Measurements from ENCODE around the gene GALNTL6.
"Not testable (repeated sequence)": the region's sequence is repeated elsewhere in the genome, so short reads cannot be mapped to it uniquely, and the experiment has no call there.

The GALNTL6 gene

DNA sequence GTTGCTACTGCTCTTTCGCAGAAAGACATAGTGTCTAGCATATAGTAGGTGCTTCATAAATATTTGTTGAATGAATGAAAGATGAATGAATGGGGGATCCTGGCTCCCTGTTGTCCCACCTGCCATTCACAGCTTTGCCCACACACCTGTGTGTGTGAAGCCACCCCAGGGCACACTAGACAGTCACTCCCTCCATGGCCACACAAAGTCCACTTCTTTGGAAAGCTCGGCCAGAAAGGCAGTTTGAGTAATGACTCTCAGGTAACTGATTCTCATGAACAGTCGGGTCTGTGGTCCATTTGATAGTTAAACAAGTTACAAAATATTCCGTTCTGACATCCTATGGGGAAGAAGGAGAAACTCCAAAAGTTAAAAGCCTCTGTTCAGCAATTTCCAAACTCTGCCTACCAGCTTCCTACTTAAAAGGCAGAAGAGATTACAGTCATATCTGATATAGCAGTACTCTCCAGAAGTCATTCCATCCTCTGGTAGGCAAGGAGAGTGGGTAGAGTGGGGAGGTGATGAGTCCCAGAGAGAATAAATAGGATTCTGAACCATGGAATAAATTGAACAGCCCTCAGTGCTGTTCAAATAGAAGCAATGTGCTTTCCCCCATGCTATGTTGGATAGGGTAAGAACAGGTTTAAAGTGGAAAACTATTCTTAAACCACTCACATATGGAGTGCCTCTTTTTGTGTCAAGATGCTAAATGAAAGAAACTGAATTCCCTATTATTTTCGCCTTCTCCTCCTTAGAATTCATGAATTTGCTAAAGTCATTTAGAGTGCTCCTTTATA is 1150.5 kb downstream of the GALNTL6 start:
- DNase-seq = no peak

DNA sequence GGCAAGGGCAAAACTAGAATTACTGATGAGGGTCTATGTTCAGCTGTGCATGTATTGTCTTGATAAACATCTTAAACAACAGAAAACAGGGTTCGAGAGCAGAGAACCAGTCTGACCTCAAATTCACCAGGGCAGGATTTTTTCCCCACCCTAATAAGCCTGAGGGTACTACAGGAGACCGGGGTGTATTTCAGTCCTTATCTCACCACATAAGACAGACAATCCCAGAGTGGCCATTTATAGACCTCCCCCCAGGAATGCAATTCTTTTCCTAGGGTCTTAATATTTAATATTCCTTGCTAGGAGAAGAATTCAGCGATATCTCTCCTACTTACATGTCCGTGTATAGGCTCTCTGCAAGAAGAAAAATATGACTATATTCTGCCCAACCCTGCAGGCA is 1157.0 kb downstream of the GALNTL6 start:
- not testable (repeated sequence) for DNase-seq

DNA sequence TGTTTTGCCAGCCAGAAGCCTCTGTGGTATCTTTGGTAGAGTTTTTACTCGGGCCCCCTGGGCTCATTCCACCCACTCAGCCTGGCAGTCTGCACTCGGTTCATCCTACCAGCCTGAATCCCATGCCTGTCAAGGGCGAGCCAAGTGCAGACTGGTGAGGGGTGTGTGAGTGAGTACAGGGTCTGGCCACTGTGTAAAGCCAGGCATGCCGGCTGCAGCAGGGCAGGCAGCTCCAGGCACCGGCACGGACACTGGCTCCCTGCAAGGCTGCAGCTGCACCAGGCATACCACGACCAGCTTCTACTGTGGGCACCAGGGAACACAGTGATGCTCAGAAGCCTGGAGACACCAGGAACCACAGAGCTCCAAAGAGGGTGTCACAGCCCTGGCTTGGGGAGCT is 1161.4 kb downstream of the GALNTL6 start:
- no peak for DNase-seq

DNA sequence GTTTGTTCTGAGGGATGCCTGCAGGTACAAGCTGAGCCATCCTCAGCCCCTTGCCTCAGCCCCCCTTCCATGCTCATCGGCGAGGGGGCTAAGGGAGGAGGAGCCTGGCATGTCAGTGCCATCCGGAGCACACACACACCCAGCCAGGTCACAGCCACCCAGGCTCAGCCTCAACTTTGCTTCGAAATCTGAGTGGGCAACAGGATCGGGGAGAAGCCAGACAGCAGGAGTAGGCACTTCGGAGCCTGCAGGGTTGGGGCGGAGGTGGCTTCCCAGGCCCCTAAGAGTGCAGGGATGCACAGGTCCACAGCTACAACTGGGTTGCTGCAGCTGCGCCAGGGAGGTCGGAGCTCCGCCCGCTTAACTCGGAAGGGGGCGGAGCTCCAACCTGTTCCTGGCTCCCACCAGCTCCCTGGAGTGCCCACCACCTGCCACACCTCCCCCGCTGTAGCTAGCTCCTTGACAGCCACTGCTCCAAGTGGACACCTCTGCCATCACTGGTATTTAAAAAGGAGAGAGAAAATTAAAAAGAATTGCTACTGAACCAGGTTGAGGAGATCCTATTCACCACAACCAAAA is 1162.5 kb downstream of the GALNTL6 start:
- DNase-seq = no peak

DNA sequence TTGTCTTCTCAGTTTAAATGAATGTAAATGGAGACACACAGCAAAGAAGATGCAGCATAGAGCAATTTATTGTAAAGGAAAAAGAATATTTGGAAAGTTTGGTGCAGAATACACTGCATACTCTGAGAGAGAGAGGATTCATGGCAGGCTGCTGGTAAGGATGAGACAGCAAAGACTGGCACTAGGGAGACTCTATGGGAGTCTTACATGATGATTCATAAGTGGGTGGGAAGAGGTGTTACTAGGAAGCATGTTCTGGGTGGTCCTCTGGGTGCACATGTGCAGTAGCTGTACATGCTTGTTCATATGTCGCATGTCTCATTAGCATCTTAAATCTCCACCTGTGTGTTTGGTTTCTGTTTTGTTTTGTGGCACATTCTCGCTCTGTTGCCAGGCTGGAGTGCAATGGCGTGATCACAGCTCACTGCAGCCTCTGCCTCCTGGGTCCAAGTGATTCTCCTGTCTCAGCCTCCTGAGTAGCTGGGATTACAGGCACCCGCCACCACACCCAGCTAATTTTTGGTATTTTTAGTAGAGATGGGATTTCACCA is 1164.4 kb downstream of the GALNTL6 start:
- DNase-seq = not testable (repeated sequence)

DNA sequence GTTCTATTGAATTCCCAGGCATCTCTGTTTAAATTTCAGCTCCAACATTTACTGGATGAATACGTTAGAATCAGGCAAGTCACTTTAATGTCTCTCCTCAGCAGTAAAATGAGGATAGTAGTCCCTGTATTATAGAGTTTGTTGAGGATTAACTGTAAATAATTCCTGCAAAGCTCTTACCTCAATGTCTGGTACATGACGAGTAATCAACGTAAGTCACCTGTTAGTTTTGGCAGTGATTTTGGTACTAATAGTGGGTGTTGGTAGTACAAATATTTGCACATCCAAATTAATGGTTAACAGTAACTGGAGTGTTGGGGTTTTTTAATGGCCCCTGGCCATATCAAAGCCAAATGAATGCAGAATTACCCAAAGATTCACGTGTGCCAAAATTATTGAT is 1165.6 kb downstream of the GALNTL6 start:
- no peak for DNase-seq

DNA sequence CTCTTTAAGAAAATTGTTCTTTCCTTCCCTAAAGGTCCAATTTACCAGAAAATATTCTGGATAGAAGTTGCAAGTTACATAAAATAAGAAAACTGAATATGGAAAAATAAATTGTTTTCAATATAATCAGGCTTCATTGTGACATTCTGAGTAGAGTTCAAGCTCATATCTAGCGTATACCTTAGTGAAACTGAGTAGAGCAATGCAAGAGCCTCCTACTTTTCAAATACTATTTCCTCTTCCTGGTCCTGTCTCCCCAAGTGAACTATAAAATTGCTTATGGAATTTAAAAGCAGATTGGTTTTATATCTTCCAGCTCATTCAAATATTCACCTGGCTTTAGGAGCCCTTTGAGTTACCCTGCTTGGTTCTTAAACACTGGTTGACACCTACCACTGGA is 1166.1 kb downstream of the GALNTL6 start:
- DNase-seq = no peak

DNA sequence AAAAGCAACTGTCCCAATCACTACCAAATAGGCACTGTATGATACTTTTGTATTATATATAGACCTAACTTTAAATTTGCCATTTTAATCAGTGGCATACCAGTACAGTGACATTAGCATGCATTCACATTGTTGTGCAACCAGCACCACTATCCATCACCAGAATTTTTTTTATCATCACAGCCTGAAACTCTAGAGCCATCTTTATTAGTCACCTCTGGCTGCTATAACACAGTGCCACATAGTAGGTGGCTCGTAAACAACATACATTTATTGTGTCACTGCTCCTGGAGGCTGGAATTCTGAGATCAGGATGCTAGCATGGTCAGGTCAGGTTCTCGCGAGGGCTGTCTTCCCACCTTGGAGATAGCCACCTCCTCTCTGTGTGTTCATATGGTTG is 1167.0 kb downstream of the GALNTL6 start:
- DNase-seq = no peak

DNA sequence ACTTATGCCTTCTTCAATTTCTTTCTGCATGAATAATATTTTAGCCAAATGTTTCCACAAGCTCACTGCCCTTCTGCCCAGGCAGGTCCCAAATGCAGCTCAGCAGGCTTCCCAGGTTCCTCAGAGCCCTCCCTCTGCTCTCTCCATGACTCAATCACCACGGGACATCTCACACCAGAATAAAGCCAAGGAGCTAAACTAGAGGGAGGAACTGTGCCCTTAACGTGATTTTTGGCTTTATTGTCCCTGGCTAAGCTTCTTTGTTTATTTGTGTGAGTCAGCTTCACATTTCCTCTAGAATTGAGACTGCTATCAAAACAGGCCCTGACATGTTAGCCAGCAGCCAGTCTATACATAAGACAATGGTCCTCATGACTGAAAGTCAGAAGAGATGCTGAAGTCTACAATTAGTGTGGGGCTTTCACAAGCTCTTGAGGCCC is 1169.0 kb downstream of the GALNTL6 start:
- DNase-seq = no peak

DNA sequence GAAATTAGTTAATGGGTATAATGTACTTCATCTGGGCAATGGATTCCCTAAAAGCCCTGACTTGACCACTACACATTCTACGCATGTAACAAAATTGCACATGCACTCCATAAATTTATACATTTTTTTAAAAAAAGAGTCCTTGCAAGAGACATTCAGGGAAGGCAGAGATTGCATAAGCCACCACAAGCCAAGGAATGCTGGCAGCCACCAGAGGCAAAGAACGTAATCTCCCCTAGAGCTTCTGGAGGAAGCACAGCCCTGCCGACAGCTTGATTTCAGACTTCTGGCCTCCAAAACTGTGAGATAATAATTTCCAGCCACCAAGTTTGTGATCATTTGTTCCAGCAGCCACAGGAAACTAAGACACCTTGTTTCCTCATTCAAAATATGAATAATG is 1169.8 kb downstream of the GALNTL6 start:
- no peak for DNase-seq

DNA sequence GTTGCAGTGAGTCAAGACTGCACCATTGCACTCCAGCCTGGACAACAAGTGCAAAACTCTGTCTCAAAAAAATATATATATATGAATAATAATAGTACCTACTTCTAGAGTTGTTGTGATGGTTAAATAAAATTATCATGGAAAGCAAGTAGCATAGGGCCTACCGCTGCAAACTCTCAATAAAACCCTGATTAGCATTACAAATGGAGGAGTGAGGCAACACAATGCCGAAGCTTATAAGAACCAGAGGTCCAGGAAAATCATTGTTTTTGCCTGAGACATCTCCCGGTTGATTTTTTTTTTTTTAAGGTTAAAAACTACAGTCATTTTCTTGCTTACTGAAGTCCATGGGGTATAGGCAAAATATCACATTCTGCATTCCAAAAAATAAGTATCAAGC is 1170.4 kb downstream of the GALNTL6 start:
- DNase-seq = no peak

DNA sequence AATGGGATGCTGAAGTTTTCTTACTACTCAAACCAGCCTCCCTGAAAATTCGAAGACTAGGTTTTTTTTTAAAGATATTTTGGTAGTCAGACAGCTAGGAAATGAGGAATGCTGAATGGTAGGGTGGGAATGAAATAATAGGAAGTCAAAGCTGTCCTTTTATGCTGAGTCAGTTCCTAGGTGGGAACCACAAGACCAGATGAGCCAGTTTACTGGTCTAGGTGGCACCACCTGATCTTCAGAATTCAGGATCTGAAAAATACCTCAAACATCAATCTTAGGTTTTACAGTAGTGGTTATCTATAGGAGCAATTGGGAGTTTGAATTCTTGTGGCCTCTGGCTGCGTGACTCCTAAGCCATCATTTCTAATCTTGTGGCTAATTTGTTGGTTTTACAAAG is 1172.3 kb downstream of the GALNTL6 start:
- no peak for DNase-seq

DNA sequence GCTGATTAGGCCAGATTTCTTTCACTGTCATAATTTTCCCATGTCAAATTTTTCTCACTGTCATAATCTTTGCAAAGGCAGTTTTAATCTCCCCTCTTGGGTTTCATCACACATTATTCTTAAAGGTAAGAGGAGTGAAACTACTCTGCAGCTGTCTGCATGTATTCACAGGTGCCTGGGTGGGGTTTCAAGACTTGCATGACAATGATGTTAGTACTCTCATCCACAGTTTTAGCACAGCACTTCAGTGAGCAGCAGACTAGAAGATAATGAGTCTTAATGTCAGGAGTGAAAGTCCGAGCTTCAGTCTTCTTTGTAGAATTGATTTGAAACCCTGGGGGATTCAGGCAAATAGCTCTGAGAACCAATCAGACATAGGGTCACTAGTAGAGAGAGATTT is 1172.9 kb downstream of the GALNTL6 start:
- no peak for DNase-seq

DNA sequence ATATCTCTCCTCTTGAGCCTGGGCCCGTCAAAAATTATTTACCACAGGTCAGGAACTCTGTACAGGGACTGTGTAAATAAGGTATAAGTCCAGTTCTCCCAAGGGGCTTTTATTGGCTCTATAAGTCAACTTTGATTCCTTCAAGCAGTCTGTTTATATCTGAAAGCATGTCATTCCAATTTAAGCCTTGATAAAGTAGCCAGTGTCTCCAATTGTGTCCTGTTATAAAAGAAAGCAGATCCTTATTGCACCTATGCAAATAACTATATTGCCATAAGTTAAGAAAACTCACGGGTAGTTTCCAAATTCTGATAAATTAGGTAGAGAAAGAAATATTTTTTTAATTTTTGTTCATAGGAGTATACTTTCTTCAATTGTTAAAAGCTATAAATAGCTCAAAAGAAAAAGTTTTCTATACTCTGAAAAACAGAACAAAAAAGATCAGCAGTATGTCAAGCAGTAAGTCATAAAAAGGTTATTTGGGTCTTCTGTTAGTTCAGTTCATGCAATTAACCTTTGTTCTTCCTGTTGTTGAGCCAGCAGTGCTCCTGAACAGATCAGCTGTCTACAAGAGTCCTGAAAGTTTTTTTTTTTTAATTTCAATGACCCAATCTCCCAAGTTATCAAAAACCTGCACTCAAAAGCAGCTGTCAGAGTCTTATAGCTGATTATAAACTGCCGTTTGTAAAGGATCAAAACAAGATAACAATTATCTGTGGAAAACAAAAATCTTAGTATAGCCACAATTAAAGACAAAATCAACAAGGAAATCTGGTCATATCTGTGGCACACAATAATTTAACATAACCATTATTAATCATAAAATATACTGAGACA is 1177.0 kb downstream of the GALNTL6 start:
- no peak for DNase-seq

DNA sequence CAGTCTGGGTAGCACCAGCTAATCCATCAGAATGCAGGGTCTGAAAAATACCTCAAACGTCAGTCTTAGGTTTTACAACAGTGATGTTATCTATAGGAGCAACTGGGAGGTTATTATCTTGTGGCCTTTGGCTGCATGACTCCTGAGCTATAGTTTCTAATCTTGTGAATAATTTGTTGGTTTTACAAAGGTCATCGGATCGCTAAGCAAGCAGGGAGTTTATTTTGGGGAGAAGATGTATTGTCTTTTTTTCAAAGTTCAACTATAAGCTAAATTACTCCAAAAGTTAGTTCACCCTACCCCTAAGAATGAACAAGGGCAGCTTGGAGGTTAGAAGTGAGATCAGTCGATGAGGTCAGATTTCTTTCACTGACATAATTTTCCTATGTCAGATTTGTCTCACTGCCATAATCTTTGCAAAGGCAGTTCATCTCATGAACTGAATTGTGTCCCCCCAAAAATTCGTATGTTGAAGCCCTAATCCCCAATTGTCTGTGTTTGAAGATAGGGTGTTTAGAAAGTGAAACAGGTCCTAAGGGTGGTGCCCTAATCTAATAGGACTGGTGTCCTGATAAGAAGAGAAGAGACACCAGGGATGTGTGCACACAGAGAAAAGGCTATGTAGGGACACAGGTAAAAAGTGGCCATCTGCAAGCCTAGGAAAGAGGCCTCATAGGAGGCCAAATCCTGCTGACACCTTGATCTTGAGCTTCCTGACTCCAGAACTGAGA is 1179.6 kb downstream of the GALNTL6 start:
- no peak for DNase-seq

DNA sequence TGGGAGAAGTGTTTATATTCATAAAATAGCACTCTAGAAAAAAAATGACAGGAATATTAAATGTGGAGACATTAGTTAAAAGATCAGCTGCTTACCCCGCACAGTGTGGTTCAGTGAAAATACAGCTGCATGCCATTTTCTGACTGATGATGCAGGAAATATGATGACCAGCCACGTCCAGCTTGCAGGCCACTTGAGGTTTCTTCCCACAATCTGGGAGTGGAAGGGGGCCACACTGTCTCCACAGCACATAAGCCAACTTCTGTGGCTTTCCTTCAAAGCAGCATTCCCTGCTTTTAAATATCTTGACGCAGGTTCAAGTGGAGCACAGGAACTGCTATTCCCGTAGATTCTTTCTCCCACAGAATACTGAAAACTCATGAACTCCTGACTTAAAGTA is 1182.0 kb downstream of the GALNTL6 start:
- no peak for DNase-seq

DNA sequence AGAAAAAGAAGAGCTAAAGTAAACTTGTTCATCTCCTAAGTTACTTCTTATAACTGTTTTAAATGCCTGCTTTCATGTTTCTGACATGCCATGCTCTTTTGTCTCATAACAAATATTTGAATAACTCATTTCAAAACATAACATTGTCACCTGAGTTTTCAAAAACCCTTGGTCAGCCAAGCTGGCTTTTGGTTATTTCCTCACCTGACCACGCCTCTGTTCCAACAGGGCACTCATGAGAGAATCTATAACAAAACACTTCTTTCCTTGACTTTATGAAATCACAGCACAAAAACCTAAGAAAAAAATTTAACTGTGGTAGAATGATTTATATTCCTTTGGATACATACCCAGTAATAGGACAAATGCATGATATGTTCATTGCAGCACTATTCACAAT is 1182.5 kb downstream of the GALNTL6 start:
- no peak for DNase-seq

DNA sequence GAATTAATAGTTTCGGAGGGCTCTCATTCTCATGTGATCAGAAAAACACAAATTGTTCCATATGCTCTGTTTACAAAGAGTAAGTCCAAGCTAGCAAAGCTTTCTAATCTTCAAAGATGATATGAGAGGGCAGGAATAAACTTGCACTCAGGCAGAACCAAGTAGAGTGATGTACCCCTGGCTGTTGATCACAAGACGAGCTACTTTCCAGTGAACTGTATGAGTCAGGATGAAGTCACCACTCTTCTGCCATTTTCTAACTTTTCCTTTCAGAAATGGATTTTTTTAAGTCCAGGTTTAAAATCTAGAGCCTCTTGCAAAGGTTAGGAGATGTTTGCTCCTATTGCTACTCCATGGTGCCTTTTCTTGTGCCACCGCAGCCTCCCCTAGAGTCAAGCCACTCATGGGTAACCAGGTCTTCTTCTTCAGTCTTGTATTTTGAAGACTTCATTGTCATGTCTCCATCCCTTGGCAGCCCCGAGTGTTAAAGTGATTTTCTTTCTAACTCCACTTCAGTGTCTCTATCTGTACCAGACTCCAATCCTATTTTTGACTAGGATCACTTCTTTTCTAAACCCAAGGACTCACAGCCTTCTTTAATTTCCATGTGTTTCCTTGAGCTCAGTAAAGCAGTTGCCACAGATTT is 1183.5 kb downstream of the GALNTL6 start:
- DNase-seq = no peak

DNA sequence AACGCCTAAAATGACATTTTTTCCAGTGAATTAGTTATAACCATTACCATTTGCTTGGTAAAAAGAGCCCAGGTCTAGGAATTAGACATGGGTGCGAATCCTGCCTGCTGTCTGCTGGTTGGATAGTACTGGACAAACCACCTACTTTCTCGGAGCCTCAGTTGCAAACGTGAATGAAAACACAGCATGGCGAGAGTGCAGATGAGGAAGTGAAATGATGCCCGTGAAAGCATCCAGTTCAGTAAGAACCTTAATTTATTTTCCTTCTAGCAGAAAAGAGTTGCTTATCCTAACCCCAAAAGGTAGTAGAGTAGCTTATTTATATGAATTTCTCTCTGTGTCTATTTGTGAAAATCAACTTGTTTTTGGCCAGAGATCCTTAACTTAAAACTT is 1184.0 kb downstream of the GALNTL6 start:
- DNase-seq = no peak

DNA sequence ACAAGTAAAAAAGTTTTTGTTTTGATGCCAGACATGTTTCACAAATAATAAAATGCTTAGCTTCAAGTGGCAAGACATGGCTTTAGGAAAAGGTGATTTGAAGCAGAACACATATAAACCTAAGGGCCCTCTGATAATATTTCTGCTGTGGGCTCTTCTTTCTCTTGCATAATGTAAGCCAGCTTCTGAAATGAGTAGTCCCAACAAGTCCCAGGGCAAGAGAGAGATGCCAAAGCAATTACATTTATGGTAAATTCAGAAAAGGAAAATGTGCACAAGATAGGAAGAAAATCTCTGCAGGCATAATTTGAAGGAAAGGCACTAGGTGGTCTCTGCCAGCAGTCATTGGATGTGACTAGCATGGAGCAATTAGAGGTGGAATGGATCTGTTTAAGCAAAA is 1184.7 kb downstream of the GALNTL6 start:
- no peak for DNase-seq

DNA sequence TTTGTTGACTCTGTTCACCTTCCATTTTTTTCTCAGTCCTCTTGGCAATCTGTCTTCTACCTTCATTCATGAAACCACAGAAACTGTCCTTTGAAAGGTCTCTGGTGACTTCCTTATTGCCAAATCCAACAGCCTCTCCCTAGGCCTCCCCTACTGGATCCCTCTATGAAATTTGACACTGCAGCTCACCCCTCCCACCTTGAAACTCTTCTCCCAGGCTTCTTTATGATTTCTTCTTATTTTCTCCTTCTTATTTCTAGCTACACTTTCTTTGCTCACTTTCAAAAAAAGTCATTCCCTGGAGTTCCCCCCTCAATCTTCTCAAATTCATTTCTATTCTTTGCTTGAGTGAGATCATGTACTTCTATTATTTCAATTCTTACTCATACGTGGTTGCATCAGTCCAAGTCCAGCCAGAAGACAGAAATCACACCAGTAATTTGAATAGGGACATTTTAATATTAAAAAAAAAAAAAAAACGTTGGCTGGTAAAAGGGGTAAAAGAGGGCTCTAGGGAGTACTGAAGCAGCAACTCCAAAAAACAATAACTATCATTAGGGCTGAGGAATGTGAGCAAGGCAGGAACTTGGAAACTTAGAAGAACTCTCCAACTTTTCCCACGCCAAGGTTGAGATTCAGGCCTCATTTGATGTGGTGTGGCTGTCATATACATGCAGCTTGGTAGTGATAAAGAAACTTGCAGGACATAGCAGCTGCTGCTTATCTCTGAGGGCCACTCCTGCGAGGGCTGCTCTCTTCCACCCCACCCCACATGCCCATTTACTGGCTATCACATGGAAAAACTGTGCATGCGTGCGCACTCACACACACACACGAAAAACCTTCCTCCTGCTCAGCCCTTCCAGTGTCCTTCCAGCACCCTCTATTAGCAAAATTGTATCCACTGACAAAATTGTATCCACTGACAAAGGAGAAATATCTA is 1185.6 kb downstream of the GALNTL6 start:
- peak; percentile 12 for DNase-seq
